Progenitor cell of endocrine pancreas (in vitro differentiated cells): ENCODE results near the gene HOXA10. TPM values are rescaled to one million over a fixed set of nuclear protein-coding genes. Genes with fewer than 3 reads are reported as not detected.
A peak's percentile ranks its signal among the peaks of the same experiment; 100 is the strongest.

Source experiments
- DNase-seq: peaks from one replicate; pipeline ENCODE4 v3.0.0; 2021; ENCODE audit warnings: low spot score; ENCODE audit not compliant: unreplicated experiment
- H3K27ac Mint-ChIP-seq: 2 replicates; pipeline ENCODE4 v1.8.0; 2021; ENCODE audit warnings: mild to moderate bottlenecking, moderate library complexity, mixed read lengths
- H3K27me3 Mint-ChIP-seq: 2 replicates; pipeline ENCODE4 v1.8.0; 2021; ENCODE audit warnings: mixed read lengths
- H3K36me3 Mint-ChIP-seq: 2 replicates; pipeline ENCODE4 v1.8.0; 2022; ENCODE audit warnings: mixed read lengths; ENCODE audit not compliant: insufficient read depth
- H3K4me1 Mint-ChIP-seq: 2 replicates; pipeline ENCODE4 v1.8.0; 2021; ENCODE audit warnings: low read depth, mixed read lengths
- H3K4me3 Mint-ChIP-seq: 2 replicates; pipeline ENCODE4 v1.8.0; 2021; ENCODE audit warnings: low read depth, mild to moderate bottlenecking, moderate library complexity, mixed read lengths
- H3K9me3 Mint-ChIP-seq: 2 replicates; pipeline ENCODE4 v1.8.0; 2021; ENCODE audit warnings: low read depth, mixed read lengths
- total RNA-seq: library from RNA; stranded (reverse); gene quantifications from 2 replicates; pipeline ENCODE4 v1.2.1, GENCODE V29; 2021
- TF ChIP-seq, protein P1 (sequence below): fragments of 200-600 bp; sonication (generic); IDR thresholded peaks from one replicate; pipeline ENCODE4 v1.5.0; 2021; ENCODE audit warnings: antibody characterized with exemption, mild to moderate bottlenecking; ENCODE audit not compliant: unreplicated experiment

HOXA10 gene
- total RNA-seq, 1 donor from 2014 or later, result not detected

DNA sequence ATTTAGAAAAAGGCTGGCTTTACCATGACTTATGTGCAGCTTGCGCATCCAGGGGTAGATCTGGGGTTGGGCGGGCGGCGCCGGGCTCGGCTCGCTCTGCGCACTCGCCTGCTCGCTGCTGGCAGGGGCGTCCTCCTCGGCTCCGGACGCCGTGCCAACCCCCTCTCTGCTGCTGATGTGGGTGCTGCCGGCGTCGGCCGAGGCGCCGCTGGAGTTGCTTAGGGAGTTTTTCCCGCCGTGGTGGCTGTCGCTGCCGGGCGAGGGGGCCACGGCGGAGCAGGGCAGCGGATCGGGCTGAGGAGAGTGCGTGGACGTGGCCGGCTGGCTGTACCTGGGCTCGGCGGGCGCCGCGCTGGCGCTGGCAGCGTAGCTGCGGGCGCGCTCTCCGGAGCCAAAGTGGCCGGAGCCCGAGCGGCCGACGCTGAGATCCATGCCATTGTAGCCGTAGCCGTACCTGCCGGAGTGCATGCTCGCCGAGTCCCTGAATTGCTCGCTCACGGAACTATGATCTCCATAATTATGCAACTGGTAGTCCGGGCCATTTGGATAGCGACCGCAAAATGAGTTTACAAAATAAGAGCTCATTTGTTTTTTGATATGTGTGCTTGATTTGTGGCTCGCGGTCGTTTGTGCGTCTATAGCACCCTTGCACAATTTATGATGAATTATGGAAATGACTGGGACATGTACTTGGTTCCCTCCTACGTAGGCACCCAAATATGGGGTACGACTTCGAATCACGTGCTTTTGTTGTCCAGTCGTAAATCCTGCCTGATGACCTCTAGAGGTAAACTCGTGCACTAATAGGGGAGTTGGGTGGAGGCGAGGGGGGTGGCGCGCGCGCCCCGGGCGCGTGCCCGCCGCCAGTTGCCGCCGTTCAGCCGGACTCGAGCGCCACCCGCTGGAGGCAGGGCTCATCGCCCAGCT is 30.8 kb downstream of the HOXA10 start, which contains the start of gene HOXA5:
Gene HOXA5 (minus strand): TSS at position 659 of the 927 bp plus-strand sequence. CDS start 74 bp downstream, at position 585.
- Mint-ChIP-seq H3K27ac (peak within 1 kb of the TSS; percentile 92), H3K4me3 (peak within 1 kb of the TSS; percentile 93), H3K4me1 (peaks cover 28% of the 10 kb centered on the region), H3K27me3 (peaks cover 41% of the 10 kb centered on the region), H3K9me3 (no peaks in the 10 kb centered on the region), H3K36me3 (peaks cover 6% of the 10 kb centered on the region)
- TF ChIP-seq, protein P1, sequence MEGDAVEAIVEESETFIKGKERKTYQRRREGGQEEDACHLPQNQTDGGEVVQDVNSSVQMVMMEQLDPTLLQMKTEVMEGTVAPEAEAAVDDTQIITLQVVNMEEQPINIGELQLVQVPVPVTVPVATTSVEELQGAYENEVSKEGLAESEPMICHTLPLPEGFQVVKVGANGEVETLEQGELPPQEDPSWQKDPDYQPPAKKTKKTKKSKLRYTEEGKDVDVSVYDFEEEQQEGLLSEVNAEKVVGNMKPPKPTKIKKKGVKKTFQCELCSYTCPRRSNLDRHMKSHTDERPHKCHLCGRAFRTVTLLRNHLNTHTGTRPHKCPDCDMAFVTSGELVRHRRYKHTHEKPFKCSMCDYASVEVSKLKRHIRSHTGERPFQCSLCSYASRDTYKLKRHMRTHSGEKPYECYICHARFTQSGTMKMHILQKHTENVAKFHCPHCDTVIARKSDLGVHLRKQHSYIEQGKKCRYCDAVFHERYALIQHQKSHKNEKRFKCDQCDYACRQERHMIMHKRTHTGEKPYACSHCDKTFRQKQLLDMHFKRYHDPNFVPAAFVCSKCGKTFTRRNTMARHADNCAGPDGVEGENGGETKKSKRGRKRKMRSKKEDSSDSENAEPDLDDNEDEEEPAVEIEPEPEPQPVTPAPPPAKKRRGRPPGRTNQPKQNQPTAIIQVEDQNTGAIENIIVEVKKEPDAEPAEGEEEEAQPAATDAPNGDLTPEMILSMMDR, result peak; percentile 97
- peak; percentile 87 for DNase-seq

DNA sequence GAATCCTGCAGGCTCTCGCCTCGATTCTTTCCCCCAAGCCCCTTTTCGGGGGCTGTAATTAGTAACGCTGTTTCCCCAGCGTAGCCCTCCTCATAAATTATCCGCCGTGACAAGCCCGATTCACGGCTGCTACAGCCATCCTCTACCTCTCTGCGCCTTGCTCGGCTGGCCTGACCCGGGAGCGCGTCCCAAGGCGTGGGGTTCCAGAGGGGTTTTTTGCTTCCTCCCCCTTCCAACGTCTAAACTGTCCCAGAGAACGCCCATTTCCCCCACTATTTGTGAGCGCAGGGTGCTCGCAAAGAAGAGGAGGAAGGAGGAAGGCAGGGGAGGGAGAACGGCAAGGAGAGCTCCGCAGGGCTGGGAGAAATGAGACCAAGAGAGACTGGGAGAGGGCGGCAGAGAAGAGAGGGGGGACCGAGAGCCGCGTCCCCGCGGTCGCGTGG is 31.5 kb downstream of the HOXA10 start:
- TF ChIP-seq, protein P1, result no peak
- H3K4me1 Mint-ChIP-seq, result peaks cover 32% of the 10 kb centered on the region
- H3K27me3 Mint-ChIP-seq, result peaks cover 41% of the 10 kb centered on the region
- H3K9me3 Mint-ChIP-seq, result no peaks in the 10 kb centered on the region
- H3K4me3 Mint-ChIP-seq, result peak overlapping the region; percentile 93
- peak overlapping the region; percentile 92 for H3K27ac Mint-ChIP-seq
- DNase-seq, result no peak
- H3K36me3 Mint-ChIP-seq, result peaks cover 6% of the 10 kb centered on the region

DNA sequence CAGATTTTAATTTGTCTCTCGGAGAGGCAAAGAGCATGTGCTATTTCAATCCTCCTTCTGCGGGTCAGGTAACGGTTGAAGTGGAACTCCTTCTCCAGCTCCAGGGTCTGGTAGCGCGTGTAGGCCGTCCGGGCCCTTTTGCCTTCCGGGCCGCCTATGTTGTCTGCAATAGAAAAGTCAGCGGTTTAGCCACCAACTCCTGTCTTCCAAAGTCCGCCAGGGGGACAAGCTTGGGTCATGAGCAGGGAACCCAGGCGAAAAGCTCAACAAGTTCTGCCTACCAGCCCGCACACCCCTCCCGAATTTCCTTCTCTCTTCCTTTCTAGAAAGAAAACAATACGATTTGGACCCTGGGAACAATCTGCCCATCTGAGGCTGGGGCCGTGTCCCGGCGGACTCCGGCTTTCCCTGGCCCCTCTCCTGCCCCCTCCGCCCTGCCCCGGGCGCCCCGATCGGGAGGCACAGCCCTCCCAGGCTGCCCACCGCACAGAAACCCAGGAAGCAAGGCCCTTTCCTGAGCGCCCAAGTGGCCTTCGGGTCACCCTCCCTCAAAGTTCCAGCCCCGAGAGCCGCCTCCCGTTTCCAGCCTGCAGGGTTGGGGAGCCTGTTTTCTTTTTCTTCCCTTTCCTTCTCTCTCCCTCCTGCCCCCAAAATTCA is 32.1 kb downstream of the HOXA10 start:
- TF ChIP-seq, protein P1, result peak; percentile 53
- peaks cover 37% of the 10 kb centered on the region for H3K4me1 Mint-ChIP-seq
- H3K9me3 Mint-ChIP-seq, result no peaks in the 10 kb centered on the region
- no peak for DNase-seq
- H3K4me3 Mint-ChIP-seq, result peak overlapping the region; percentile 93
- peaks cover 37% of the 10 kb centered on the region for H3K27me3 Mint-ChIP-seq
- H3K27ac Mint-ChIP-seq, result peak overlapping the region; percentile 92
- peaks cover 6% of the 10 kb centered on the region for H3K36me3 Mint-ChIP-seq

DNA sequence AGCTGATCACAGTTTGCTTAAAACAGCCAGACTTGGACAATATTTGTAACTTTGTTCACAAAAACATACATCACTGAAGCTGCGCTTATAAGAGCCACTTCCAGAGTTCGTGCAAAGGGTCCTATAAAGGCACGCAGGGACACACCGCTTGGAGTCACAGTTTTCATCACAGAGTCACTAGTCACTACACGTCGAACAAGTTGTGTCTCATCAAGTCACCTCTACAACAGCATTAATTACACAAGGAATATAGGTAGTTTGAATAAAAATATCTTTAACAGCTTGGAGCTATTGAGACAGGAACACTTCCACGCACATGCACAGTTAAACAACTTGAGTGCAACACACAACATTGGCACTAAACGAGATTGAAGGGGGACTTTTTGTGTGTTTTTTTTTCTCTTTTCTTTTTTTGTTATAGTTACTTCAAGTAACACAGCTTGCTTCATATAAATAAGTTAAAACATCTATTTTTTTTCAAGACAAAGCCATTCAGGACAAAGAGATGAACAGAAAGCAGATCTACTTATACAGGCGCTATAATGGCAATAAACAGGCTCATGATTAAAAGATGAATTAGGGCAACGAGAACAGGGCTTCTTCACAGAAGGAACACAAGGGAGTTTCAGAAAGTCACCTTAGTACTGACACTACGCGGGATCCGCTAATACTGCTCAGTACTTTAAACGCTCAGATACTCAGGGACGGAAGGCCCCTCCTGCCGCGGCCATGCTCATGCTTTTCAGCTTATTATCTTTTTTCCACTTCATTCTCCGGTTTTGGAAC is 32.8 kb downstream of the HOXA10 start:
- Mint-ChIP-seq H3K4me1 (peaks cover 44% of the 10 kb centered on the region), H3K27ac (peak overlapping the region; percentile 92), H3K27me3 (peaks cover 30% of the 10 kb centered on the region), H3K4me3 (peak overlapping the region; percentile 93), H3K36me3 (peaks cover 4% of the 10 kb centered on the region), H3K9me3 (no peaks in the 10 kb centered on the region)
- TF ChIP-seq, protein P1, result no peak
- no peak for DNase-seq
